ENCODE data around the gene CCL20.

The CCL20 gene

GRCh38 chr2:227813229-227813561, 447 bp upstream of the CCL20 start:
- DNase-seq (ENCODE audit: extremely low spot score) = no peak
- POLR2A ChIA-PET = no interaction called here
- no peak for TF ChIP-seq ELF4 (IDR thresholded peaks at IDR 0.05)
- TF ChIP-seq TARDBP (IDR thresholded peaks at IDR 0.05) = no peak
- no peak for TF ChIP-seq LEF1 (IDR thresholded peaks at IDR 0.05; ENCODE audit: borderline replicate concordance)
- CTCF ChIA-PET = no interaction called here

- DNase-seq (ENCODE audit: extremely low spot score) = no peak
- TF ChIP-seq PKNOX1 (IDR thresholded peaks at IDR 0.05) (no peak), BHLHE40 (IDR thresholded peaks at IDR 0.05; ENCODE audit: borderline replicate concordance) (no peak), LEF1 (IDR thresholded peaks at IDR 0.05; ENCODE audit: borderline replicate concordance) (no peak), ARNT (IDR thresholded peaks at IDR 0.05) (no peak), FOXK2 (IDR thresholded peaks at IDR 0.05) (no peak), ELF4 (IDR thresholded peaks at IDR 0.05) (no peak), SUZ12 (IDR thresholded peaks at IDR 0.05) (no peak), CTBP1 (IDR thresholded peaks at IDR 0.05; ENCODE audit: borderline replicate concordance) (no peak), NFRKB (IDR thresholded peaks at IDR 0.05) (no peak), TARDBP (IDR thresholded peaks at IDR 0.05) (no peak), HDGF (IDR thresholded peaks at IDR 0.05; ENCODE audit: borderline replicate concordance) (no peak), FOXA1 (IDR thresholded peaks at IDR 0.05) (no peak), ZNF384 (IDR thresholded peaks at IDR 0.05) (no peak), FOXM1 (IDR thresholded peaks at IDR 0.05; ENCODE audit: borderline replicate concordance) (no peak)
- ChIA-PET POLR2A (no interaction called here), CTCF (no interaction called here)
Observed at GRCh38 chr2:227815066-227815465, 1.4 kb downstream of the CCL20 start.

- ChIA-PET CTCF (no interaction called here), POLR2A (no interaction called here)
- TF ChIP-seq CTBP1 (IDR thresholded peaks at IDR 0.05; ENCODE audit: borderline replicate concordance) (no peak), FOXM1 (IDR thresholded peaks at IDR 0.05; ENCODE audit: borderline replicate concordance) (no peak), NFRKB (IDR thresholded peaks at IDR 0.05) (no peak), ZNF384 (IDR thresholded peaks at IDR 0.05) (no peak), SUZ12 (IDR thresholded peaks at IDR 0.05) (no peak), ELF4 (IDR thresholded peaks at IDR 0.05) (no peak), BHLHE40 (IDR thresholded peaks at IDR 0.05; ENCODE audit: borderline replicate concordance) (no peak), ARNT (IDR thresholded peaks at IDR 0.05) (no peak), PKNOX1 (IDR thresholded peaks at IDR 0.05) (no peak), FOXA1 (IDR thresholded peaks at IDR 0.05) (no peak), L3MBTL2 (conservative IDR thresholded peaks at IDR 0.05) (no peak), FOXK2 (IDR thresholded peaks at IDR 0.05) (no peak), LEF1 (IDR thresholded peaks at IDR 0.05; ENCODE audit: borderline replicate concordance) (no peak), HDGF (IDR thresholded peaks at IDR 0.05; ENCODE audit: borderline replicate concordance) (no peak), TARDBP (IDR thresholded peaks at IDR 0.05) (no peak), SP1 (IDR thresholded peaks at IDR 0.05) (no peak)
- no peak for DNase-seq (ENCODE audit: extremely low spot score)
Observed at GRCh38 chr2:227816507-227817294, 3.1 kb downstream of the CCL20 start.

GRCh38 chr2:227817336-227817735, 3.7 kb downstream of the CCL20 start:
- ChIA-PET CTCF (no interaction called here), POLR2A (no interaction called here)
- no peak for DNase-seq (ENCODE audit: extremely low spot score)
- TF ChIP-seq ZNF384 (IDR thresholded peaks at IDR 0.05) (no peak), FOXA1 (IDR thresholded peaks at IDR 0.05) (no peak), FOXM1 (IDR thresholded peaks at IDR 0.05; ENCODE audit: borderline replicate concordance) (no peak), BHLHE40 (IDR thresholded peaks at IDR 0.05; ENCODE audit: borderline replicate concordance) (no peak), TARDBP (IDR thresholded peaks at IDR 0.05) (no peak), CTBP1 (IDR thresholded peaks at IDR 0.05; ENCODE audit: borderline replicate concordance) (no peak), NFRKB (IDR thresholded peaks at IDR 0.05) (no peak), LEF1 (IDR thresholded peaks at IDR 0.05; ENCODE audit: borderline replicate concordance) (no peak), SP1 (IDR thresholded peaks at IDR 0.05) (no peak), HDGF (IDR thresholded peaks at IDR 0.05; ENCODE audit: borderline replicate concordance) (no peak), ELF4 (IDR thresholded peaks at IDR 0.05) (no peak), FOXK2 (IDR thresholded peaks at IDR 0.05) (no peak), PKNOX1 (IDR thresholded peaks at IDR 0.05) (no peak), SUZ12 (IDR thresholded peaks at IDR 0.05) (no peak), ARNT (IDR thresholded peaks at IDR 0.05) (no peak), L3MBTL2 (conservative IDR thresholded peaks at IDR 0.05) (no peak)

GRCh38 chr2:227817850-227818674, 4.4 kb downstream of the CCL20 start:
- ChIA-PET POLR2A (no interaction called here), CTCF (no interaction called here)
- DNase-seq (ENCODE audit: extremely low spot score) = no peak
- TF ChIP-seq TARDBP (IDR thresholded peaks at IDR 0.05) = no peak
- no peak for TF ChIP-seq L3MBTL2 (conservative IDR thresholded peaks at IDR 0.05)
- TF ChIP-seq LEF1 (IDR thresholded peaks at IDR 0.05; ENCODE audit: borderline replicate concordance) = no peak

Data from HEK293T (cell line).